Memory B cell (primary cell): ENCODE measurements around the gene RBM47.
"Not testable (repeated sequence)": the region's sequence is repeated elsewhere in the genome, so short reads cannot be mapped to it uniquely, and the experiment has no call there.

Experiments used
- ATAC-seq: fragments of 150-1000 bp; cut with Tn5 transposase; 2 replicates; pipeline ENCODE4 v1.10.0; 2021; ENCODE audit warnings: low read depth, mild to moderate bottlenecking, moderate library complexity
- DNase-seq, 2 donors: peaks; one replicate each; pipeline ENCODE4 v3.0.0; 2022; ENCODE audit warnings: low spot score in 2 of 2
- H3K27ac Mint-ChIP-seq: one replicate; pipeline ENCODE4 v1.8.0; 2022; ENCODE audit warnings: mild to moderate bottlenecking, moderate library complexity, mixed read lengths
- H3K27me3 Mint-ChIP-seq: one replicate; pipeline ENCODE4 v1.8.0; 2022; ENCODE audit warnings: mixed read lengths
- H3K36me3 Mint-ChIP-seq: one replicate; pipeline ENCODE4 v1.8.0; 2022; ENCODE audit warnings: mild to moderate bottlenecking, mixed read lengths
- H3K4me1 Mint-ChIP-seq: one replicate; pipeline ENCODE4 v1.8.0; 2022; ENCODE audit warnings: mixed read lengths
- H3K4me3 Mint-ChIP-seq: one replicate; pipeline ENCODE4 v1.8.0; 2022; ENCODE audit warnings: mild to moderate bottlenecking, moderate library complexity, mixed read lengths
- H3K9me3 Mint-ChIP-seq: one replicate; pipeline ENCODE4 v1.8.0; 2022; ENCODE audit warnings: mixed read lengths

Gene RBM47

DNA sequence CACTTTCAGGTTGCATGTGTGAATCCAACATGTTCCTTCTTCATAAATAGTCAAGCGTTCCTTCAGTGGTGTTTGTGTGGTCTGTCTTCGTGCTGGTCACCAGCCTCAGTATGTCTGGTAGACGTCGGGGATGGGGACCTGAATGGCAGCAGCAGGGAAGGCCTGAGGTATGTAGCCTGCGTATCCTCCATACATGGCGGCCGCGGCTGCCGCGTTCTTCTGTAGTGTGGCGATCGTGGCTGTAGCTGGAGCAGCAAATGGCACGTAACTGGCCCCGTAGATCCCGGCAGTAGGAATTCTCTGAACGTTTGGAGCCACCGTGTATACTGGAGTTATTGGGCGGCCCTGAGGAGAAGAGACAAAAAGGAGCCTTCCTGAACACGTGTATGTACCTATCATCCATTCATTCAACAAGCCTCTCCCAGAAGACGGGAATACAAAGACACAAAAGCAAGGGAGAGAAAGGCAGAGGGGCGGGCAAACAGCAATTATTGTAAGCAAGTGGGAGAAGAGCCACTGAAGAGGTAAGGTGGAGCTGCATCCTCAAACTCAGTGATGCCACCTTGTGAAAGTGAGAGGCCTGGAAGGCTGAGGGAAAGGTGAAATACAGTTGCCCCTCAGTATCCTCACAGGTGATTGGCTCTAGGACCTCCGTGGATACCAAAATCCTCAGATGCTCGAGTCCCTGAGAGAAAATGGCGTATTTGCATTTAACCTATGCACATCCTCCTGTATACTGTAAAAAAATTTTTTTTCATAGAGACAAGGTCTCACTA, 203.7 kb downstream of the RBM47 start:
- H3K27ac Mint-ChIP-seq = no peak overlapping the region
- H3K27me3 Mint-ChIP-seq = no peaks in the 10 kb centered on the region
- H3K9me3 Mint-ChIP-seq = no peaks in the 10 kb centered on the region
- no peak for ATAC-seq
- DNase-seq = no peak
- peaks cover 35% of the 10 kb centered on the region for H3K36me3 Mint-ChIP-seq
- H3K4me1 Mint-ChIP-seq = no peaks in the 10 kb centered on the region
- no peak overlapping the region for H3K4me3 Mint-ChIP-seq

DNA sequence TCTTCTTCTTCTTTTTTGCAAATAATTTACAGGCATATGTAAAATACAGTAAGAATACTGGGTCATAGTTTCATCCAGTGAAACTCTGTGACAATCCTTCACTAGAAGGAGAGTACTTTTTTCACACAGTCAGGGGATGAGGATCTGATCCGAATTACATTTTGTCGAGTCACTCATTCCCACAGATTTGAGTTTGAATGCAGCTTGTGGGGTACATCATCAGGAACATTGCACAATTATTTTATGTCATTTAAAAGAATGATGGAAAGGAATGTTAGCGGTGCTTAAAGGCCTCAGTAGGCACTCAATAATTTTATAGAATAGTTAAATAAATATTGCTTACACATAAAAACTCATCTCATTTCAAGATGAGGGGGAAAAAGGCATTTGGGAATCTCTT, 205.9 kb downstream of the RBM47 start:
- peaks cover 30% of the 10 kb centered on the region for H3K36me3 Mint-ChIP-seq

DNA sequence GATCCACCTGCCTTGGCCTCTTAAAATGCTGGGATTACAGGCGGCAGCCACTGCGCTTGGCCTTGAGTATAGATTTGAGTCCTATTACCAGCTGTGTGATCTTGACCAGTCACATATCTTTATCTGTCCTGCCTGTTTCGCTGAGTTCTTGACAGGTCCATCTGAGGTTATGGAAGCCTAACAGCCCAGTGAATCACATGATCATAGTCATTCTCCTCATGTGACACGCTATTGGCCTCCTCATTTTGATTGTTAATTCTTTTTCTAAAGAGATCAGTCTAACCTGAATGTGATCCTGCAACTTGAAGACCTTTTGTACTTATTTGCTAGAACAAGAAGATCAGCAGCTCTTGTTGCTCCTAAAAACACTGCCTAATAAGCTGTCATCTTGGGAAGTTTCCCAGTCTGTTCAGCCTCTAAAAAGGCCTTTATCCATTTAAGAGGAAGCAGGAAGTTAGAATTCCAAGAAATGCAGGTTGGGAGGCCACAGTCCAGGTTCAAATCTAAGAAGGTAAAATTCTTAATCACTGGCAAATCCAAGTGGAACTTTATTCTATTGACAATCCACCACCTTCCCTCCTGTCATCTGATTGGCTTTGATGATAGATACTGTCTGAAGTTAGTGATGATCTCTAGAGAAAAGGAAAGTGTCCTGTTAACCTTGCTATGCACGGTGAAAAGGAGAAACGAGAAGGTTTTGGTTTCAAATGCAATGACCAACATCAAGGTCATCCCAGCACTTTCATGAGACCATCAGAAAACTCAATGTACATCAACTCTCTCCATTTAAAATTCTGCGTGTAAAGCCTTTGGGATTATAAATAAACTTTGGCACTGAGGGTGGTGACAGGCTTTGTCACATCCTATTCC, 207.6 kb downstream of the RBM47 start:
- no peaks in the 10 kb centered on the region for H3K27me3 Mint-ChIP-seq
- no peak for DNase-seq
- ATAC-seq = no peak
- H3K36me3 Mint-ChIP-seq = peaks cover 30% of the 10 kb centered on the region
- H3K4me3 Mint-ChIP-seq = no peak overlapping the region
- H3K9me3 Mint-ChIP-seq = peaks cover 4% of the 10 kb centered on the region
- no peak overlapping the region for H3K27ac Mint-ChIP-seq
- H3K4me1 Mint-ChIP-seq = no peaks in the 10 kb centered on the region

More for the DNA sequence above, 205.9 kb downstream of the RBM47 start:
- ATAC-seq (no peak), DNase-seq (no peak)
- peak overlapping the region; percentile 21 for H3K27ac Mint-ChIP-seq
- peaks cover 1% of the 10 kb centered on the region for H3K9me3 Mint-ChIP-seq
- no peaks in the 10 kb centered on the region for H3K4me1 Mint-ChIP-seq
- H3K4me3 Mint-ChIP-seq = no peak overlapping the region
- no peaks in the 10 kb centered on the region for H3K27me3 Mint-ChIP-seq

DNA sequence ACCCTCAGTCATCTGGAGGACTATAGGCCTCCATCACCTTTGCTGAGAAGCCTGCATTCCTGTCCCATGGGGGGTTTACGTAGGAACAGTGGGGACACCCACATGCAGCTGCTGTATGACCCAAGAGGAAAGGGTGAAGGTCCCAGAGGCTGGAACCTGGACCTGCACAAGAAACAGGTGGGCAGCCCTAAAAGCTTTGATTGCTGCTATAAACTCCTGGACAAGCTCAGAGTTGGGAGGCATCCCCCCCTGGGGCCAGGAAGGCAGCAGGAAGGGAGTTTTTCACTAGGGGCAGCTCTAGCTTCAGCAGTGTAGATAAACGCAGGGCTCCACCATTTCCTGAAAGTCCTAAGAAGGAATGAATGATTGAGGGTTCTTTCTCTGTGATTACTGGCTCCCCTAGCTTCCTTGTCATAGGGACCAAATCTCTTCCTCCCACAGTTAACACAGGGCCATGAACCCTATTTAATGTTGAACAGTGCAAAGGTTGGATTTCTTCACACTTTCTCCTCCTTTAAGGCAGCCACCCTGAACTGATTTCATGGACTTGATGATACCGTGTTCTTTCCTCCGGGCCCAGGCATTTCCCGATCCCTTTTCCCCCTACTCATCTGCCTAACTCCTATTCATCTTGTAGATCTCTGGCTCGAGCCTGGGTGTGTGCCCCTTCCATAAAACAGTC, 210.3 kb downstream of the RBM47 start:
- H3K4me1 Mint-ChIP-seq = no peaks in the 10 kb centered on the region
- peak overlapping the region; percentile 56 for H3K27ac Mint-ChIP-seq
- H3K4me3 Mint-ChIP-seq = no peak overlapping the region
- H3K36me3 Mint-ChIP-seq = peaks cover 16% of the 10 kb centered on the region
- peaks cover 4% of the 10 kb centered on the region for H3K9me3 Mint-ChIP-seq
- DNase-seq = no peak
- no peaks in the 10 kb centered on the region for H3K27me3 Mint-ChIP-seq
- no peak for ATAC-seq

GRCh38 chr4:40418430-40419230, 211.0 kb downstream of the RBM47 start:
- Mint-ChIP-seq H3K36me3 (peaks cover 13% of the 10 kb centered on the region), H3K27ac (no peak overlapping the region), H3K4me3 (no peak overlapping the region), H3K27me3 (no peaks in the 10 kb centered on the region), H3K4me1 (no peaks in the 10 kb centered on the region), H3K9me3 (peaks cover 4% of the 10 kb centered on the region)
- no peak for DNase-seq
- ATAC-seq = no peak

DNA sequence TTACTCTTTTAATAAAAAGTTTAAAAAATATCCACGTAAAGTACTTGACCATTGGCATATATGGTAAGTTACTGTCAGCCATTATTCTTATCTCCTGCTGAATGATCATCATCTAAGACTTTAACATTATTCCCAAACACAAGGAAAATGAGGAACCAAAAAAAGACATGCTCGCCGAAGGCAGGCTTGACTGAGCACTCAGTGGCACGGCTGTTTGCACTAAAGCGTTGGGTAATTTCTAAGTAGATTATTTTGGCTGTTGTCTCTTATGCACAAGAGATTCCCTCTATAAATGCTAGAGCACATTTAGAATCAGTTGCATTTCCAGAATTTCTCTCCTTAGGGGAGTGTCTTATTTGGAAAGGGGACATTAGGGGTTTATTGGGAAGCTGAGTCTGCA, 211.7 kb downstream of the RBM47 start:
- Mint-ChIP-seq H3K36me3 (peaks cover 12% of the 10 kb centered on the region), H3K27me3 (peaks cover 1% of the 10 kb centered on the region)

DNA sequence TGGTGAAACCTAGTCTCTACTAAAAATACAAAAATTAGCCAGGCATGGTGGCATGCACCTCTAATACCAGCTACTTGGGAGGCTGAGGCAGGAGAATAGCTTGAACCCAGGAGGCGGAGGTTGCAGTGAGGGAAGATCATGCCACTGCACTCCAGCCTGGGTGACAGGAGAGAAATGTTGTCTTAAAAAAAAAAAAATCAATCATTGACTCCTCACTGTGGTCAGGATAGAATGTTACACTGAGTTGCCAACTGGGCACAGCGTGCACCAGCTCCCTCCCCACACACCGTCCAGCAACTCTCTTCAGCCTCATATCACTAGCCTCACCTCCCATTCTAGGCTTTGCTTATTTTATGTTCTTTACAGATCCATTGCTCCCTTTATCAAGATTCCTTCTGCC, 215.0 kb downstream of the RBM47 start:
- no peak for DNase-seq
- Mint-ChIP-seq H3K4me3 (no peak overlapping the region), H3K4me1 (no peaks in the 10 kb centered on the region), H3K27me3 (peaks cover 6% of the 10 kb centered on the region), H3K27ac (no peak overlapping the region), H3K9me3 (peaks cover 4% of the 10 kb centered on the region), H3K36me3 (peaks cover 2% of the 10 kb centered on the region)
- no peak for ATAC-seq

More for the DNA sequence above, 211.7 kb downstream of the RBM47 start:
- Mint-ChIP-seq H3K4me3 (no peak overlapping the region), H3K4me1 (no peaks in the 10 kb centered on the region), H3K9me3 (peaks cover 4% of the 10 kb centered on the region), H3K27ac (no peak overlapping the region)
- ATAC-seq (no peak), DNase-seq (no peak)

DNA sequence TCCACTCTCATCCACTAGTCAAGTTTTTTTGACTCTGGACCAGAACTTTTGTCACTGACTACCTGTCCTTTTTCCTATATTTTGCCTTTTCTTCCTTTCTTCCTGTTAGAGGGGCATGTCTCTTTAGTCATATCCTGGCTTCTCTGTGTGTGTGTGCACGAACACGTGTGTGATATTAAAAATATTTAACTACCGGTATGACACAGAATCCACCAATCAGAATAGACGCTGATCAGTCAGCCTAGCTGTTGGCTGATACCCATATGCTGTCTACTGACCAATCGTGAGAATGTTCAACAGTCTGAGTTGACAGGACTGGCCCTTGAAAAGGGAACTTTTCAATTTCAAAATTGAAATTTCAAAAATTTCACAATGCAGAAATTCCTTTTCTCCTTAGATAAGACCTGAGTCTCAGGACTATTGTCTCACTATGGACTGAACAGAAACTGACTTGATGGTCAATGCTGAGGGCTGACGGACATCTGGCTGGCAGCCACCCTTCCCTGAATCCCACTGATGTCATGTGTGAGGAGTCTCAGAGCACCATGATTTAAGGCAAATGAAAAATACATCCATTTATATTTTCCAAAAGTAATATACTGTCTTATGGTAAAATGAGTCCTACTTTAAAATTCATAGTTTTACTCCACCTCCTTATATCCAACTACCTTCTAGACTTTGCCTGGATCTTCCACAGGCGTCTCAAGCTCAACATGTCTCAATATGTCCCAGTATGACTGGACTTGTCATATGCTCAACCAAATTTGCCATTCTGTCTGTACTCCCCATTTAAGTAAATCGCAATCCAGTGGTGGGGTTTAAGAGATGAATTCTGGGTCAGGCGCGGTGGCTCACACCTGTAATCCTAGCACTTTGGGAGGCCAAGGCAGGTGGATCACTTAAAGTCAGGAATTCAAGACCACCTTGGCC, 216.5 kb downstream of the RBM47 start:
- H3K4me3 Mint-ChIP-seq = no peak overlapping the region
- H3K27me3 Mint-ChIP-seq = peaks cover 6% of the 10 kb centered on the region
- no peaks in the 10 kb centered on the region for H3K4me1 Mint-ChIP-seq
- DNase-seq (no peak), ATAC-seq (no peak)
- no peaks in the 10 kb centered on the region for H3K36me3 Mint-ChIP-seq
- no peak overlapping the region for H3K27ac Mint-ChIP-seq
- peaks cover under 1% of the 10 kb centered on the region for H3K9me3 Mint-ChIP-seq

DNA sequence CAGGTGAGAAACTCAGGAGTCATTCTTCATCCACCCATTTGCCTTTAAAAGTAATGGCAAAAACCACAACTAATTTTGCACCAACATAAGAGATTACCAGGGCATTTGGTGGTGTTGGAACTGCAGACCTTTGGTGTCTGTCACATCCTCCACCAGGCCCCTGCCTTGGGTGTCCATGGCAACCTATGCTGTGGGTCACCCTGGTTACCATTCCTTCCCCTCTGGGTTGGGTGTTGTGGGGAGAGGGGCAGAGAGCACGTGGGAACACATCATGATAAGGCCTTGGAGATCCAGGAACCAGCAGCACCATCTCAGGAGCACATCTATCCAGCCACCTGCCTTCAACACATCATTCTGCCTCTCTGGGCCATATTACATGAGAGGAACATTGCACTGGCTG, 217.3 kb downstream of the RBM47 start:
- ATAC-seq = no peak
- no peak overlapping the region for H3K4me3 Mint-ChIP-seq
- no peak for DNase-seq
- H3K27me3 Mint-ChIP-seq = peaks cover 6% of the 10 kb centered on the region
- H3K36me3 Mint-ChIP-seq = peaks cover 4% of the 10 kb centered on the region
- no peaks in the 10 kb centered on the region for H3K4me1 Mint-ChIP-seq
- no peak overlapping the region for H3K27ac Mint-ChIP-seq
- peaks cover 4% of the 10 kb centered on the region for H3K9me3 Mint-ChIP-seq

- H3K36me3 Mint-ChIP-seq = peaks cover 8% of the 10 kb centered on the region
- peaks cover 8% of the 10 kb centered on the region for H3K27me3 Mint-ChIP-seq
- ATAC-seq (no peak), DNase-seq (no peak)
- no peak overlapping the region for H3K27ac Mint-ChIP-seq
- no peak overlapping the region for H3K4me3 Mint-ChIP-seq
- H3K4me1 Mint-ChIP-seq = no peaks in the 10 kb centered on the region
- peaks cover 9% of the 10 kb centered on the region for H3K9me3 Mint-ChIP-seq
Observed at GRCh38 chr4:40409835-40410234, 219.8 kb downstream of the RBM47 start.

- H3K27ac Mint-ChIP-seq, H3K27me3 Mint-ChIP-seq, H3K9me3 Mint-ChIP-seq, ATAC-seq, H3K4me3 Mint-ChIP-seq, DNase-seq, H3K36me3 Mint-ChIP-seq, H3K4me1 Mint-ChIP-seq: not testable (repeated sequence)
Observed at GRCh38 chr4:40407468-40407867, 222.2 kb downstream of the RBM47 start.

DNA sequence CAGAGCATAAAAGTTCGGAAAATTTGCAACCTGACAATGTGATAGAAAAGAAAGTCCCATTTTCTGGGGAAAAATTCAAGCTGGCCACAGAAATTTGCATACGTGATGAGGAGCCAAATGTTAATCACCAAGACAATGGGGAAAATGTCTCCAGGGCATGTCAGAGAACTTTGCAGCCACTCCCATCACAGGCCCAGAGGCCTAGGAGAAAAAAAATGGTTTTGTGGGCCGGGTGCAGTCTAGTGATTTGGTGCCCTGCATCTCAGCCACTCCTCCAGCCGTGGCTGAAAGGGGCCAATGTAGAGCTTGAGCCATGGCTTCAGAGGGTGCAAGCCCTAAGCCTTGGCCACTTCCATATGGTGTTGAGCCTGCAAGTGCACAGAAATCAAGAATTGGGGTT, 223.3 kb downstream of the RBM47 start:
- Mint-ChIP-seq H3K27me3 (peaks cover 5% of the 10 kb centered on the region), H3K27ac (no peak overlapping the region), H3K4me1 (no peaks in the 10 kb centered on the region), H3K9me3 (peaks cover 9% of the 10 kb centered on the region), H3K4me3 (no peak overlapping the region), H3K36me3 (peaks cover 8% of the 10 kb centered on the region)
- no peak for DNase-seq
- no peak for ATAC-seq

DNA sequence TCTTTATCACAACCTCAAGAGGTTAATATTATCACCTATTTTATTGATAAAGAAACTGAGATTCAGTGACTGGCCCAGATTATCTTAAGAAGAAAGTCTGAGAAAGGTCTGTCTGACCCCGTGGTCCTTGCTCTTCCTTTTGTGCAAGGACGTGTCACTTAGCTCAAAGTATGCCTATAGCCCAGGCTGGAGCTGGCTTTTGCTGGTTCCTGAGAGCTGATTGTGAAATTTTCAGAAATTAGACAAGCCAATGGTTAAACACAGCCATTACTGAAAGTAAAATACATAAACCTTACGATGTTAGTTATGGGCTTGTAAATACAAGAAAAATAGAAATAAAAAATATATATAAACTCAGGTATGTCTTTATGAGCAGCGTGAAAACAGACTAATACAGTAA, 224.5 kb downstream of the RBM47 start:
- H3K4me1 Mint-ChIP-seq = no peaks in the 10 kb centered on the region
- H3K27ac Mint-ChIP-seq = no peak overlapping the region
- H3K9me3 Mint-ChIP-seq = peaks cover 9% of the 10 kb centered on the region
- H3K4me3 Mint-ChIP-seq = no peak overlapping the region
- peaks cover 2% of the 10 kb centered on the region for H3K27me3 Mint-ChIP-seq
- DNase-seq (no peak), ATAC-seq (no peak)
- H3K36me3 Mint-ChIP-seq = peaks cover 8% of the 10 kb centered on the region
